ENCODE data around the gene TUFM. TPM values are rescaled to one million over a fixed set of nuclear protein-coding genes. Genes with fewer than 3 reads are reported as not detected.

TUFM gene
- total RNA-seq, 2 donors from 2014 or later: 252 to 427 TPM

- Histone ChIP-seq H3K27me3 (no peaks in the 10 kb centered on the region), H3K36me3 (peaks cover 11% of the 10 kb centered on the region), H3K9me3 (no peaks in the 10 kb centered on the region), H3K4me1 (peaks cover 5% of the 10 kb centered on the region), H3K9ac (ENCODE audit: low read depth in 2 of 2, low read length in 2 of 2) (peak overlapping the region in 1 of 2 donors; percentile 98), H3K4me3 (no peak overlapping the region), H3K27ac (peak overlapping the region; percentile 98)
- intact Hi-C loops (cut with DNase I): no loop called here
- no peak for DNase-seq
- TF ChIP-seq, protein P1, sequence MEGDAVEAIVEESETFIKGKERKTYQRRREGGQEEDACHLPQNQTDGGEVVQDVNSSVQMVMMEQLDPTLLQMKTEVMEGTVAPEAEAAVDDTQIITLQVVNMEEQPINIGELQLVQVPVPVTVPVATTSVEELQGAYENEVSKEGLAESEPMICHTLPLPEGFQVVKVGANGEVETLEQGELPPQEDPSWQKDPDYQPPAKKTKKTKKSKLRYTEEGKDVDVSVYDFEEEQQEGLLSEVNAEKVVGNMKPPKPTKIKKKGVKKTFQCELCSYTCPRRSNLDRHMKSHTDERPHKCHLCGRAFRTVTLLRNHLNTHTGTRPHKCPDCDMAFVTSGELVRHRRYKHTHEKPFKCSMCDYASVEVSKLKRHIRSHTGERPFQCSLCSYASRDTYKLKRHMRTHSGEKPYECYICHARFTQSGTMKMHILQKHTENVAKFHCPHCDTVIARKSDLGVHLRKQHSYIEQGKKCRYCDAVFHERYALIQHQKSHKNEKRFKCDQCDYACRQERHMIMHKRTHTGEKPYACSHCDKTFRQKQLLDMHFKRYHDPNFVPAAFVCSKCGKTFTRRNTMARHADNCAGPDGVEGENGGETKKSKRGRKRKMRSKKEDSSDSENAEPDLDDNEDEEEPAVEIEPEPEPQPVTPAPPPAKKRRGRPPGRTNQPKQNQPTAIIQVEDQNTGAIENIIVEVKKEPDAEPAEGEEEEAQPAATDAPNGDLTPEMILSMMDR (IDR thresholded peaks at IDR 0.05): no peak
Observed at GRCh38 chr16:28865001-28865688, 19.0 kb upstream of the TUFM start.

DNA sequence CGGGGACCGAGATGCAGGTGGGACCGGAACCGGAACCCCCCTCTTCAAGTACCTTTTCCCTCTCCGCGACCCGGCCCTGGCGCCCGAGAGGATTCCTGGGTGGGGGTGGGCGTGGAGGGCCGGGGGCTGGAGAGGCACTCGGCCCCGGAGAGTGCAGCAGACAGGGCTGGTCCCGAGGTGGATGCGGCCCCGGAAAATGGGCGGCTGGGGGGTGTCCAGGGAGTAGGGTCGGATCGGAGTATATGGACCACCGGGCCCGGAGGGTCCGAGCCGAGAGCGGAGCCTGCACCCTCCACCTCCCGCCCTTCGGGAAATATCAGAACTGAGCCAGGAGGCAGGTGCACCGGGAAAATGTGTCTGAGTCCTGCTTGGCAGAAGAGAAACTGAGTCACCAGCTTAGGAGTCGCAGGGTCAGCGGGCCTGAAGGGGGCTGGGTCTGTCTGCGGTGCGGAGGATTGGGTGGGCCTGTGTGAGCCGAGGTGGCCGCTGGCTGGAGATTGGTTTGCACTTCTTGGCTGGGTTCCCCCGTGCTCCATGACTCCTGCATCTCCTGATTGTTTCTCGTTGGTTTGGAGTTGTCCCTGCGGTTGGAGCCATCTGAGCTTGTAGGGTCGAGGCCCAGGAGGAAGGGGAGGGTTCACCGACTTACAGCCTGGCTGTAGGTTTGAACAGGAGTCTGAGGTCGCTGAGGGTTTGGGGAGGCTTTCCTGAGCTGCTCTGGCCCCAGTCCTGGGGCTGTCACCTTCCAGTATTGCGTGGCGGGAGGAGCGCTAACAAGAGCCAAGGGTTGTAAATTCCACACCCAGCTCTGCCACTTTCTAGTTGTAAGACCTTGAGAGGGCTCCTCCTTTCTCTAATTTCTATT, 18.0 kb upstream of the TUFM start:
- peaks cover 5% of the 10 kb centered on the region for H3K4me1 ChIP-seq
- H3K27ac ChIP-seq: peak overlapping the region; percentile 98
- H3K9ac ChIP-seq (ENCODE audit: low read depth in 2 of 2, low read length in 2 of 2): peak overlapping the region; percentile 98 to 99
- DNase-seq: peak; percentile 73
- peaks cover 9% of the 10 kb centered on the region for H3K36me3 ChIP-seq
- H3K9me3 ChIP-seq: no peaks in the 10 kb centered on the region
- H3K4me3 ChIP-seq: peak overlapping the region; percentile 89
- TF ChIP-seq, protein P1 (IDR thresholded peaks at IDR 0.05): no peak
- intact Hi-C loops (cut with DNase I): no loop called here
- H3K27me3 ChIP-seq: no peaks in the 10 kb centered on the region

DNA sequence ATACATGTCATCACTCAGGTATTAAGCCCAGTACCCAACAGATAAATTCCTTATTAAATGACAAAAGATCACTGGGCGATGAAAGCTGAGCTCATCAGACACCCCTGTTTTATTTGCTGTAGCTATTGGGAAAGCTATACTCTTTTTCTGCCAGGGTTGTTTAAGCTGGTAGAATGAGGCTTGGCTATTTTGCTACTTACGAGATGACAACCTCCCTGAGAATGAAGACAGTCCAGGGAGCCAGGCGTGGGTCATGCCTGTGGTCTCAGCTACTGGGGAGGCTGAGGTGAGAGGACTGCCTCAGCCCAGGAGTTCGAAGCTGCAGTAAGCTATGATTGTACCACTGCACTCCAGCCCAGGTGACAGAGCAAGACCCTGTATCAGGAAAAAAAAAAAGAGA, 13.2 kb upstream of the TUFM start:
- no peak overlapping the region for H3K9ac ChIP-seq (ENCODE audit: low read depth in 2 of 2, low read length in 2 of 2)
- H3K27me3 ChIP-seq: no peaks in the 10 kb centered on the region
- TF ChIP-seq, protein P1 (IDR thresholded peaks at IDR 0.05): no peak
- intact Hi-C loops (cut with DNase I): no loop called here
- no peak overlapping the region for H3K4me3 ChIP-seq
- no peak overlapping the region for H3K27ac ChIP-seq
- no peaks in the 10 kb centered on the region for H3K36me3 ChIP-seq
- no peak for DNase-seq
- H3K9me3 ChIP-seq: no peaks in the 10 kb centered on the region
- H3K4me1 ChIP-seq: peaks cover 1% of the 10 kb centered on the region

DNA sequence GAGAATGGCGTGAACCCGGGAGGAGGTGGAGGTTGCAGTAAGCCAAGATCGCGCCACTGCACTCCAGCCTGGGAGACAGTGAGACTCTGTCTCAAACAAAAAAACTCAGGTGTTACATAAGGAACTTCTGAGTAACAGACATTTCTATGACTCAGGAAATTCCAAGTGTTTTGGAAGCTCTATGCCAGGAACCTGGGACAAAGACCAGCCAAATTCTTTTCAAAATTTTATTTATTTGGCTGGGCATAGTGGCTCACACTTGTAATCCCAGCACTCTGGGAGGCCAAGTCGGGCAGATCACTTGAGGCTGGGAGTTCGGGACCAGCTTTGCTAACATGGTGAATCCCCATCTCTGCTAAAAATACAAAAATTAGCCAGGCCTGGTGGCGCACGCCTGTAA, 12.3 kb upstream of the TUFM start:
- Histone ChIP-seq H3K27ac (no peak overlapping the region), H3K9me3 (no peaks in the 10 kb centered on the region), H3K4me3 (no peak overlapping the region), H3K9ac (ENCODE audit: low read depth in 2 of 2, low read length in 2 of 2) (no peak overlapping the region), H3K36me3 (no peaks in the 10 kb centered on the region), H3K4me1 (no peaks in the 10 kb centered on the region), H3K27me3 (no peaks in the 10 kb centered on the region)
- intact Hi-C loops (cut with DNase I): no loop called here
- TF ChIP-seq, protein P1 (IDR thresholded peaks at IDR 0.05): no peak
- no peak for DNase-seq

DNA sequence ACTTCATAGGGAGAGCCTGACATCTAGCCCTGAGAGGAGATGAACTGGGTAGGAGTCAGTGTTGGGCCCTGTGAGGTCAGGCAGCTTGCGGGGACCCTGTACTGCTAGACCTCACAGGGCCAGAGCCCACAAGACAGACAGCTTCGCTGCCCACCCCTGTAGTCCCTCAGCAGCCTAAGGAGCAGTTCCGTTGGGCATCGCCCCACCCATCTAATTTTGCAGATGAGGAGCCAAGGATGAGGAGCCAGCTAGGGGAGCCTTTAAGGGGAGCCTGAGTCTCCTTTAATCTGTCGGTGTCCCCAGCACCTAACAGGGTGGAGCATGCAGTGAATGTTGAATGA, 755 bp upstream of the TUFM start:
- peak overlapping the region; percentile 79 for H3K27ac ChIP-seq
- peak overlapping the region; percentile 97 to 99 for H3K9ac ChIP-seq (ENCODE audit: low read depth in 2 of 2, low read length in 2 of 2)
- no peaks in the 10 kb centered on the region for H3K9me3 ChIP-seq
- H3K36me3 ChIP-seq: peaks cover 17% of the 10 kb centered on the region
- TF ChIP-seq, protein P1 (IDR thresholded peaks at IDR 0.05): no peak
- H3K4me3 ChIP-seq: peak overlapping the region; percentile 97
- peaks cover 8% of the 10 kb centered on the region for H3K4me1 ChIP-seq
- no peaks in the 10 kb centered on the region for H3K27me3 ChIP-seq
- no peak for DNase-seq
- intact Hi-C loops (cut with DNase I): no loop called here
